HG03039 (cell line): ENCODE data around the gene FBXO8.

Source experiments
- ATAC-seq: cut with Tn5 transposase; IDR thresholded peaks from one replicate; pipeline ENCODE4 v1.9.1; 2021; ENCODE audit warnings: mild to moderate bottlenecking, moderate library complexity; ENCODE audit not compliant: unreplicated experiment

Gene FBXO8

GRCh38 chr4:174248407-174248806 is 35.1 kb downstream of the FBXO8 start:
- no peak for ATAC-seq

GRCh38 chr4:174245714-174246113 is 37.8 kb downstream of the FBXO8 start:
- ATAC-seq = no peak

DNA sequence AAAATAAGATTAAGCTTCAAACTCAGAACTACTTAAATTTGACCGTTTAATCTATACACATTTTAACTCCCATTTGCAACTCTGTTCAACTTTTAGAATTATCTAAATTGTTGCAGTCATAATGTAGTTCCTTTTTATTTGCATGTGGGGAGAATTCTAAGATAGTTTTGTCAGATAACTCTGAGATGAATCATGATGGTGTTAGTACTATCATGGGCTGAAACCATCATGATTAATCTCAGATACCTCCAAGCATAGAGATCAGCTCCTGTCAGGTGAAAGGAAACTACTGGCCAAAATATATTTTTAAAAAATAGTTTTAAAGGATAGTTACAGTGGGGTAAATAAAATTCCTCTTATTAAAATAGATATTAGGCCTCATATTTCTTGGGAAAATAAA is 39.0 kb downstream of the FBXO8 start:
- ATAC-seq = no peak

- no peak for ATAC-seq
Measured at GRCh38 chr4:174241162-174241561, 42.3 kb downstream of the FBXO8 start.

- ATAC-seq = no peak
Measured at GRCh38 chr4:174236359-174236758, 47.1 kb downstream of the FBXO8 start.

GRCh38 chr4:174230680-174231079 is 52.8 kb downstream of the FBXO8 start:
- no peak for ATAC-seq

DNA sequence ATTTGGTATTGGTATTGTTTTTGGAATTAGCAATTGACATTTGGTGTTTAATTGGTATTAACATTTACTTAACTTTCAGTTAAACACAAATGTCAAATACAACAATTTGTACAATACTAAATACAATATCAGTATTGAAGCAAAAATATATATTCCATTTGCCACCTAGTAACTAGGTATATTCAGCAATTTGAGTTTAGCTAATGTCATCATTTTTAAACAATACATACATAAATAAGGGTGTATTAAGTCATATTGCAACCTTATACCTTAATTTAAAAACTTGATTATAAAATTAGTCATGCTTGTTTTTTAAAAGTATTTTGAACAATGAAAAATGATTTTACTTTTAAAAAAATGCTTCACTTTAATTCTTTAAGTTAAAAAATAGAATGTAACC is 53.3 kb downstream of the FBXO8 start:
- no peak for ATAC-seq

- no peak for ATAC-seq
Measured at GRCh38 chr4:174228988-174229387, 54.5 kb downstream of the FBXO8 start.

GRCh38 chr4:174225349-174226049 is 58.0 kb downstream of the FBXO8 start:
- ATAC-seq = no peak

GRCh38 chr4:174224550-174224949 is 58.9 kb downstream of the FBXO8 start:
- no peak for ATAC-seq

DNA sequence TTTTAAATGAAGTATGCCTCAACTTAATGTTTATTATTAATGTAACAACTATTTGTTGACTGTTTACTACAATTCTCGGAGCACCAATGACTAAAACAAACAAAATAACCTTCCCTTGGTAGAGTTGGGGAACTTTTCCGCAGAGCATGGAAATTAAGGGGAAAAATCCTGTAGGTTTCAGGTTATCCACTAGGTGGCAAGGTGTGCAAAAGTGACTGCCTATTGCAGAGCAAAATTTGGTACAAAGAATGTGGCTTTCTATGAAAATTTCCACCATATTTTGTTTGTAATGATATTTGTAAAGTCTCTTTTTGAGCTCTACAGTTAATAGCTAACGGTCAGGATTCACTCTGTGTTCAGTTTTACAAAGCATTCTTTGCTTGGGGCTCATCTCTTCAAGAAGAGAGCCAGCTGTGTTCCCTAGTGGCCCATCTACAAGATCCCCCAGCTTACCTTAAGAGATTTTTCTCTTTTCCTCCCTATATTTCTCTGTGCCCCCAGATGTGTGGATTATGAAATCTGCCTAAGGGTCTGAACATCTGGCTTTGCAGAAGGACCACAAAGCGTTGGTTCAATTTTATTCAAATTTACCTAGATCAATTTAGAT is 61.1 kb downstream of the FBXO8 start:
- peak; percentile 73 for ATAC-seq

- no peak for ATAC-seq
Measured at GRCh38 chr4:174218127-174218790, 65.2 kb downstream of the FBXO8 start.

DNA sequence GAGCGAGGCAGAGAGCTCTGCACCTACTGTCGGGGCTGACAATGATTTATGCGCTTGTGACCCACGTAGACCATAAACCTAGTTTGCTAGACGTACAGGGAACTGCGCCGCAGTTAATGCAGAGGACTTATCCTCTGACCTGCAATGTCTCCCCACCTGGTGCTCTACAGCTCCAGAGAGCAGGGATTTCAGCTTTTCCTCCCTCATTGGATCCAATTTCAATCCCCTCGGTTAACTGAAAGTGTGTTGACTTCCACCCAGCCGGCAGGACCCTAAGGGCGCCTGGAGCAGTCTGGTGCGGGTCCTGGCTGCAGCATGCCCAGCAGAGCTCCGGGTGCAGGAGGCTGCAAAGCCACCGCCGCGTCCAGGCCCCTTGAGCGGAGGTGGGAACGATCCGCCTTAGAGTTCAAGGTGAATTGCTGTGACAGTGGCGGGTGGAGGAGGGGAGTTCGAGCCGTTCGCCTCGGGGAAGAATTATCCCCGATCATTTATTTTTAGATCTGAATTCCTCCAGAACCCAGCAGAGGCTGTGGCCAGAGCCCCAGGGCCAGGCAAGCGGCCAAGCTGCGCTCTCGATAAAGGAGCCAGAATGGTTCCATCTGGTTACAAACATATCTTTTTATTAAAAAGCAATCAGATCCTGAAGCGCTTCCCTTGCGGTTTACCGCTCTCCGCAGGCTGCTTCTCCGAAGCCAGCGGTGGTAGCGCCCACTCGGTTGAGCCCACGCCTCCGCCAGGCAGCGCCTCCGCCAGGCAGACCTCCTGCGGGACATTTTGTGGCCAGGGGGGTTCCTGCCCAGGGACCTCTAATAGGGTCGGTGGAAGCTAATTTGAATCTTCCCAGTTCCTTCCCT is 66.0 kb downstream of the FBXO8 start:
- no peak for ATAC-seq

DNA sequence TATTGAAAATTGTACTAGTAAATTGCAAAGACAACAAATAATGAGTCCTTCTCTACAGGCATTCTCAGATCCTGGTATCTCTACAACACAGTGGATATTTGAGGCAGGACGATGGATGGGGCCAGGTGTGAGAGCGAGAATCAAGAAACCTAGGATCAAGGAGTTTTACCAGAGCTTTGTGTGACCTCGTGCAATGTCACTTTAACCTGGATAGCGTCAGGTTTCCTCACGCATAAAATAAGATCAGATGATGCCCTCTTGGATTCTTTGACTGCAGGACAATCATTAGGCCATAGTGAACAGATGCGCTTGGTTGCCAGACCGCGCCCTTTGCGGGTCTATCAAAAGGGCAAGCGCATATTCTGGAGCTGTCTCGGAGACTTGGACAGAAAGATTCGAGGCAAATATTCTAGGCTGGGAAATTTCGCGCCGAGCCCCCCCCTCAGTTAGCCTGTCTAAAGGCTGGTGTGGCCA is 66.6 kb downstream of the FBXO8 start:
- ATAC-seq = no peak

DNA sequence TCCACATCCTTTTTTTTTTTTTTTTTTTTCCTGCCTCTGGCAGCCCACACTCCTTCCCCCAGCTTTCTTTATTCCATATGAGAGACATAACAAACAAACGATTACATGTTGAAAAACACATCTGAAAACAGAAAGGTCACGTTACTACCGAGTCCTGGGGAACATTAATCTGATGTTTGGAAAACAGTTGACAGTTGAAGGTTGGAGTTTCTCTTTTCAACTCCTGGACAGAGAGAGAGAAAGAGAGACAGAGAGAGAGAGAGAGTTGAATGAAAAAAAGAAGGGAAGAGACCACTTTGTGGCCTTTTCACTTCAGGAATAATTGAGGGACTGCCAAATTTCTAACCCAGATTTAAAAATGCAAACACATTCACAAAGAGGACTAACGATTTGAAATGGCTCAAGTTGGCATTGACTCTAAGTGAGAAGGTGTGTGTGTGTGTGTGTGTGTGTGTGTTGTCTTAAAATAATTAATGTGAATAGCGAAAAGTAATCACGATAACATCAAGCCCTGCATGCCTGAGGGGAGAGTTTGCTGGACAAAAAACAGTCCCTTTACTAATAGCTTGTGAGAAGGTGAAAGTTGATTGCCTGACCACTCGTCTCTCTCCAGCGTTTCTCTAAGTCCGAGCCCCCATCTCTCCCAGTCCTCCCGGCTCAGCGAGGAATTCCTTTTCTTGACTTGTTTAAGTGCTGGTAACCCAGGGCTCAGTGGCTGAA is 67.3 kb downstream of the FBXO8 start:
- ATAC-seq = no peak

DNA sequence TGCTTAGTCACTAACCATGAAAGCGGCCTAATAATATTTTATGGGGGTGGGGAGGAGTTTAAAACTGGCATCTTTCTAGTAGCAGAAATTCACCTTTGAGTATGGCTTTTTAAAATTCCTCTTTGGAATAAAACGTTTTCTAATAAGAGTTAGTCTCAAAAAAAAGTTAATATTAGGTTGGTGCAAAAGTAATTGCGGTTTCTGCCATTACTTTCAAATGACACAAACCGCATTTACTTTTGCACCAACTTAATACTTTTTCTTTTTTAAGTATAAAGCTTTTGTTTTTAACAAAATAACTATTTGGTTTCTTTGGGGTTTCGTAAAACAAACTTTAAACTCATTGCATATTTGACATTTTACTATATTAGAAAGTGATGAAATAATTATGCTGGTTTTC is 68.4 kb downstream of the FBXO8 start:
- ATAC-seq = no peak

DNA sequence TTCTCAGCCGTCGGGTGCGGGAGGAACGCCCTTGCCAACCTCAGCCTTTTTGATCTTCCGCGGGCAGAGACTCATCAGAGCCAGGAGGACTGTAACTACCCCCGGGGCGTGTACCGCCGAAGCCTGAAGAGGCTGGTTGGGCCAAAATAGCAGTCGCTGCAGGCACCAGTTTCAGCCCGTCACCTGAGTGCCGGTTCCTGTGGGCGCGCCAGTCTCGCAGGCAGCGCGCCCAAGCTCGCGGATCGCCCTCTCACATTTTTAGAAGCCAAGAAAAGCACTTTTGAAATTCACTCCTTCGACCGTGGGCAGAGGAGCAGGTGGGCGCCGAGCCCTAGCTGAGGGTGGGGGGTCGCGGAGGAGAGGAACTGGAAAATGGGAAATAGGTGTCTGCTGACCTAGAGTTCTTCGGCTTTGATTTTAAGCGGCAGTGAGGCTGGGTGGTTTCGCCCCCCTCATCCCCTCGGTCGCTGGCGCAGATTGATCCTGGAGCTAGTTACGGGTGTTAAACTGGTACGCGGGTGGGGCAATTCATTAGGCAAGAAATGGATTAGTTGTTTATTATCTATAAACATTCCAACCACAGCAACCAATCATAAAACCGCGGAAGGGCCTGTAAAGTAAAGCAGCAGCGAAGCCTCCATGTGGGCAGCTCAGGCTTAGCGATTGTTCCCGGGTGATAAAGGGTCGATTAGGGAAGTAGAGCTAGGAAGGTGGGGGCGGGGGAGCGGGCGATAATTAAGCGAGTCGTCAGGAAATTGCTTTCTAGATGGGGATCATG is 69.2 kb downstream of the FBXO8 start:
- peak; percentile 57 for ATAC-seq

GRCh38 chr4:174213731-174214100 is 69.8 kb downstream of the FBXO8 start:
- ATAC-seq = peak; percentile 18

- no peak for ATAC-seq
Measured at GRCh38 chr4:174212061-174212460, 71.4 kb downstream of the FBXO8 start.

DNA sequence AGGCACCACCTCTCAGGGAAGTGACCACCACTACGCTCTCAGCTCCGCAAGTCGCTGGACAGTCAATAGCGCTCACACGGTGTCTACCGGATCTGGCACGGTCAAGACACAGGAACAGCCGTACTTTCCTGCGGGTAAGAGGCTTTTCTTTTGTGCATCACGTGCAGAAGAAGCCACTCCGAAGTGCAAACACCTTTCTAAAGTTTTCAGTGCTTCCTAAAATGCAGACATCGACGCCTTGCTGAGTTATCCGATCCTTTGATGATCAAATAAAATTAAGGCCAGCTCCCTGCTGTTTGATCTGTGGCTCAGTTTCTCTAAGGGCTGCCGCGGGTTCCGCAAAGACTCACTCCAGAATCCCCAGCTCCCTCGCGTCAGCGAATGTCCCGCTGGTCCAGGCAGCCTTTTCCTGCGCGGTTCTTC is 71.8 kb downstream of the FBXO8 start:
- ATAC-seq = no peak
